ENCODE data around the gene STARD13.

GRCh38 chr13:33262062-33262487 lies 23.5 kb downstream of the STARD13 start:
- TF ChIP-seq CTCF (IDR thresholded peaks at IDR 0.05; ENCODE audit: low read depth, low read length, missing input control) (no peak), EGR1 (IDR thresholded peaks at IDR 0.05; ENCODE audit: low read depth in 2 of 2) (no peak), RAD21 (IDR thresholded peaks at IDR 0.05) (no peak), ATF3 (IDR thresholded peaks at IDR 0.05) (no peak), SP1 (IDR thresholded peaks at IDR 0.05) (no peak), TAF1 (conservative IDR thresholded peaks at IDR 0.05) (no peak), GABPA (IDR thresholded peaks at IDR 0.05 in 1 of 2, conservative IDR thresholded peaks at IDR 0.05 in 1 of 2) (no peak), JUND (IDR thresholded peaks at IDR 0.05) (no peak), REST (IDR thresholded peaks at IDR 0.05) (no peak), MAX (IDR thresholded peaks at IDR 0.05) (no peak), YY1 (IDR thresholded peaks at IDR 0.05) (no peak), ZBTB33 (IDR thresholded peaks at IDR 0.05) (no peak), RXRA (IDR thresholded peaks at IDR 0.05) (no peak), FOXA1 (IDR thresholded peaks at IDR 0.05) (no peak)

Data from liver (tissue), 3 donors.